ENCODE results near the gene GPANK1. TPM values are rescaled to one million over a fixed set of nuclear protein-coding genes. Genes with fewer than 3 reads are reported as not detected.

The GPANK1 gene
- total RNA-seq, 6 donors from 2014 or later = 12.0 to 45.1 (median 16.6) TPM

DNA sequence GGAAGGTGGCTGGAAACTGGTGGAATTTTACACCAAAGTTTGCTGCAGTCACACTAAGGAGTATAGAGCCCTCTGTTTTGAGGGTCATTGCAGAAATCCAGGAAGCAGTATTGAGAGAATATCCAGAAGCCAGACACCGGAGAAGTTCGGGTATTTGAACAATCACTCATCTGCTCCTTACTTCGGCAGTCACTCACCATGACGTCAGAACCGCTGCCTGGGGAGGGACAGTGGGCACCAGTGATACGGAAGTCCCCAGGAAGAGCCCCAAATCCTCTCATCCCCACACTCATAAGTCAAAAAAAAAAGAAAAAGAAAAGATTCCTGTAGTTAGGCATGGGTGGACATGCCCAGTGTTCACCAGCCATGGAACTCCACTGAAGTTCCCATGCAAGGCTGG, 12.1 kb upstream of the GPANK1 start:
- 75 to 80% methylated on average over 6 of the region's 6 CpGs for WGBS, 2 donors
- TF ChIP-seq POLR2A (IDR thresholded peaks at IDR 0.05) (no peak), POLR2AphosphoS5 (IDR thresholded peaks at IDR 0.05) (no peak), EP300 (IDR thresholded peaks at IDR 0.05) (no peak)
- TF ChIP-seq, protein P1, sequence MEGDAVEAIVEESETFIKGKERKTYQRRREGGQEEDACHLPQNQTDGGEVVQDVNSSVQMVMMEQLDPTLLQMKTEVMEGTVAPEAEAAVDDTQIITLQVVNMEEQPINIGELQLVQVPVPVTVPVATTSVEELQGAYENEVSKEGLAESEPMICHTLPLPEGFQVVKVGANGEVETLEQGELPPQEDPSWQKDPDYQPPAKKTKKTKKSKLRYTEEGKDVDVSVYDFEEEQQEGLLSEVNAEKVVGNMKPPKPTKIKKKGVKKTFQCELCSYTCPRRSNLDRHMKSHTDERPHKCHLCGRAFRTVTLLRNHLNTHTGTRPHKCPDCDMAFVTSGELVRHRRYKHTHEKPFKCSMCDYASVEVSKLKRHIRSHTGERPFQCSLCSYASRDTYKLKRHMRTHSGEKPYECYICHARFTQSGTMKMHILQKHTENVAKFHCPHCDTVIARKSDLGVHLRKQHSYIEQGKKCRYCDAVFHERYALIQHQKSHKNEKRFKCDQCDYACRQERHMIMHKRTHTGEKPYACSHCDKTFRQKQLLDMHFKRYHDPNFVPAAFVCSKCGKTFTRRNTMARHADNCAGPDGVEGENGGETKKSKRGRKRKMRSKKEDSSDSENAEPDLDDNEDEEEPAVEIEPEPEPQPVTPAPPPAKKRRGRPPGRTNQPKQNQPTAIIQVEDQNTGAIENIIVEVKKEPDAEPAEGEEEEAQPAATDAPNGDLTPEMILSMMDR (IDR thresholded peaks at IDR 0.05) = no peak
- peaks cover 2 to 26% (median 17%) of the 10 kb centered on the region in 4 donors for H3K36me3 ChIP-seq

DNA sequence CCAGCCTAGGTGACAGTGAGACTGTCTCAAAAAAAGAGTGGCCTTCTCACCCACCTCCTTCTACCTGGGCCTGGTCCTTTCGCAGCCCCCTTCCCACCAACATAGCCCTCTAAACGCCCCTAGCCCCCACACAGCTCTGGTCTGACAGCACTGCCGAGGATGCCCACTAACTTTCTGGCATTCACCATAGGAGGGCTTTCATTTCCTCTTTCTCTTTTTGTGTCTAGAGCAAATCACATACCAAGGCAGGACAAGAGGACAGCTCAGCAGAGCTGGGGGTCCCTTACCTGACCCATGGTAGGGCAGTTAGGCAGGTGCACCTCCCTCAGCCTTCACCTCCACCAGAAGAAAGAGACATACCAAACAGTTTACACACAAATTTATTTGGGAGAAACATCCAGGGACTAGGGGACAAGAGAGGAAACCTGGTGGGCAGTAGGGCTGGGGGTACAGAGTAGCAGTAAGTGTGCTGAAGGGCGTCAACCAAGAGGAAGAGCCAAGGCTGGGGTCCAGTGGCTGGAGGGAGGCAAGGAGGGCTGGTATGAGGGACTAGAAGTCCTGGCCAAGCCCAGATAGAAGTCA, 11.6 kb upstream of the GPANK1 start:
- Histone ChIP-seq H3K27me3 (no peaks in the 10 kb centered on the region), H3K27ac (no peak overlapping the region), H3K4me1 (peaks cover 7 to 12% (median 11%) of the 10 kb centered on the region in 4 donors), H3K4me3 (no peak overlapping the region), H3K9me3 (no peaks in the 10 kb centered on the region), H3K36me3 (peaks cover 5 to 31% (median 22%) of the 10 kb centered on the region in 4 donors)
- ATAC-seq (ENCODE audit: low FRiP score in 2 of 2) (no peak), DNase-seq (no peak)
- WGBS, 2 donors = 73 to 84% methylated on average over 4 of the region's 4 CpGs
- TF ChIP-seq, protein P1 (IDR thresholded peaks at IDR 0.05) = no peak
- TF ChIP-seq POLR2AphosphoS5 (IDR thresholded peaks at IDR 0.05) = no peak
- TF ChIP-seq EP300 (IDR thresholded peaks at IDR 0.05) = no peak
- no peak for TF ChIP-seq POLR2A (IDR thresholded peaks at IDR 0.05)

More for the DNA sequence above, 12.1 kb upstream of the GPANK1 start:
- Histone ChIP-seq H3K9me3 (no peaks in the 10 kb centered on the region), H3K4me3 (no peak overlapping the region), H3K27ac (no peak overlapping the region), H3K4me1 (peaks cover 12 to 17% (median 14%) of the 10 kb centered on the region in 4 donors), H3K27me3 (no peaks in the 10 kb centered on the region)
- no peak for ATAC-seq (ENCODE audit: low FRiP score in 2 of 2)
- DNase-seq = no peak

DNA sequence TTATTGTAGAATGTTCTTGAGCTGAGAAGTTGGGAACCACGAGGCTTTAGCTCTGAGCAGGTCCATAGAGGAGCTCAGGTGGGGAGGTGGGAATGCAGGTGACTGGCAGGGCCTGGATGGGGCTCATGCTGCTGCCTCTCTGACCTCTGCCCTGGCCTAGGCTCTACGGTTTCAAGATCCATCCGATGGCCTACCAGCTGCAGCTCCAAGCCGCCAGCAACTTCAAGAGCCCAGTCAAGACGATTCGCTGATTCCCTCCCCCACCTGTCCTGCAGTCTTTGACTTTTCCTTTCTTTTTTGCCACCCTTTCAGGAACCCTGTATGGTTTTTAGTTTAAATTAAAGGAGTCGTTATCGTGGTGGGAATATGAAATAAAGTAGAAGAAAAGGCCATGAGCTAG, 4.9 kb upstream of the GPANK1 start, which contains the start of gene LY6G5B:
Gene LY6G5B (plus strand): TSS at position 301 of the 400 bp plus-strand sequence. CDS start 975 bp downstream, outside the sequence.
- Histone ChIP-seq H3K9me3 (no peaks in the 10 kb centered on the region), H3K36me3 (peaks cover 35 to 74% (median 65%) of the 10 kb centered on the region in 4 donors), H3K27me3 (no peaks in the 10 kb centered on the region), H3K4me3 (no peak within 1 kb of the TSS), H3K4me1 (peaks cover 9 to 31% (median 13%) of the 10 kb centered on the region in 4 donors), H3K27ac (no peak within 1 kb of the TSS)
- DNase-seq (no peak), ATAC-seq (ENCODE audit: low FRiP score in 2 of 2) (no peak)
- no peak for TF ChIP-seq POLR2AphosphoS5 (IDR thresholded peaks at IDR 0.05)
- no peak for TF ChIP-seq EP300 (IDR thresholded peaks at IDR 0.05)
- TF ChIP-seq, protein P1 (IDR thresholded peaks at IDR 0.05) = no peak
- TF ChIP-seq POLR2A (IDR thresholded peaks at IDR 0.05) = no peak
- 83 to 88% methylated on average over 8 of the region's 8 CpGs for WGBS, 2 donors

DNA sequence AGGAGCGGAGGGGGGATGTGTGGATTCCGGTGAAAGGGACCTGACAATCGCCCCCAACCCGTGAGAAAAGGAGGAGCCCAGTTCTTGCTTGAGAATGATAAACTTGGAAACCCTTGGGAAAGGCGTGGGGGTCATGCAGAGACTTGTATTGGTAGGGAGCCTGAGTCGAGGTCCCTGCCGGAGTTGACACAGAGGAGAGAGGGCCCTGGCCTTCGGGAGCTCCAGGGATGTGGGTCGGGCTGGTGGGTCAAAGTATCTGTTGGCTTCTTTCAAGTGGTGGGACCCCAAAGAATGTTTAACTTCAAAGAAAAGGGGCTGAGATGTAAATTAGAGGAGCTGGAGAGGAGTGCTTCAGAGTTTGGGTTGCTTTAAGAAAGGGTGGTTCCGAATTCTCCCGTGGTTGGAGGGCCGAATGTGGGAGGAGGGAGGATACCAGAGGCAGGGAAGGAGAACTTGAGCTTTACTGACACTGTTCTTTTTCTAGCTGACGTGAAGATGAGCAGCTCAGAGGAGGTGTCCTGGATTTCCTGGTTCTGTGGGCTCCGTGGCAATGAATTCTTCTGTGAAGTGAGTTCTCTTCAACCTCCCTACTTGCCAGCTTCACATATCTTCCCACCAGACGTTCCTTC, 1.7 kb upstream of the GPANK1 start:
- DNase-seq (no peak), ATAC-seq (ENCODE audit: low FRiP score in 2 of 2) (no peak)
- Histone ChIP-seq H3K4me3 (peak overlapping the region; percentile 22 to 96 (median 84)), H3K9me3 (no peaks in the 10 kb centered on the region), H3K27me3 (no peaks in the 10 kb centered on the region), H3K4me1 (peaks cover 25 to 60% (median 38%) of the 10 kb centered on the region in 4 donors), H3K27ac (peak overlapping the region; percentile 95 to 98 (median 97)), H3K36me3 (peaks cover 29 to 64% (median 51%) of the 10 kb centered on the region in 4 donors)
- TF ChIP-seq POLR2AphosphoS5 (IDR thresholded peaks at IDR 0.05) = no peak
- no peak for TF ChIP-seq POLR2A (IDR thresholded peaks at IDR 0.05)
- TF ChIP-seq EP300 (IDR thresholded peaks at IDR 0.05) = no peak
- TF ChIP-seq, protein P1 (IDR thresholded peaks at IDR 0.05) = no peak
- WGBS, 2 donors = 2 to 5% methylated on average over 15 of the region's 15 CpGs

Measured in upper lobe of left lung (tissue), 6 donors.